ENCODE results near the gene BPIFB3. TPM values are rescaled to one million over a fixed set of nuclear protein-coding genes. Genes with fewer than 3 reads are reported as not detected.

The BPIFB3 gene
- total RNA-seq, 2 donors from 2014 or later: not detected

- Mint-ChIP-seq H3K4me1 (peaks cover 13% of the 10 kb centered on the region), H3K36me3 (ENCODE audit: low read depth) (no peaks in the 10 kb centered on the region), H3K27ac (no peak overlapping the region), H3K27me3 (no peaks in the 10 kb centered on the region), H3K4me3 (no peak overlapping the region)
- no peak for ATAC-seq
- no peak for DNase-seq
- no peaks in the 10 kb centered on the region for H3K9me3 ChIP-seq (ENCODE audit: control insufficient read depth, low read length, poor library complexity, severe bottlenecking)
Observed at GRCh38 chr20:33065785-33066184, 12.1 kb downstream of the BPIFB3 start.

GRCh38 chr20:33067806-33068205 is 14.1 kb downstream of the BPIFB3 start:
- no peaks in the 10 kb centered on the region for H3K9me3 ChIP-seq (ENCODE audit: control insufficient read depth, low read length, poor library complexity, severe bottlenecking)
- Mint-ChIP-seq H3K36me3 (ENCODE audit: low read depth) (no peaks in the 10 kb centered on the region), H3K4me3 (peak overlapping the region; percentile 73), H3K27me3 (no peaks in the 10 kb centered on the region), H3K27ac (peak overlapping the region; percentile 84), H3K4me1 (peaks cover 14% of the 10 kb centered on the region)
- DNase-seq (no peak), ATAC-seq (no peak)

GRCh38 chr20:33068251-33068939 is 14.7 kb downstream of the BPIFB3 start:
- no peaks in the 10 kb centered on the region for H3K27me3 Mint-ChIP-seq
- ATAC-seq: no peak
- peak overlapping the region; percentile 84 for H3K27ac Mint-ChIP-seq
- peak overlapping the region; percentile 73 for H3K4me3 Mint-ChIP-seq
- H3K36me3 Mint-ChIP-seq (ENCODE audit: low read depth): no peaks in the 10 kb centered on the region
- DNase-seq: no peak
- peaks cover 14% of the 10 kb centered on the region for H3K4me1 Mint-ChIP-seq
- H3K9me3 ChIP-seq (ENCODE audit: control insufficient read depth, low read length, poor library complexity, severe bottlenecking): no peaks in the 10 kb centered on the region

GRCh38 chr20:33069673-33070072 is 16.0 kb downstream of the BPIFB3 start:
- DNase-seq (no peak), ATAC-seq (no peak)
- Mint-ChIP-seq H3K27me3 (no peaks in the 10 kb centered on the region), H3K4me3 (no peak overlapping the region), H3K27ac (peak overlapping the region; percentile 11), H3K4me1 (peaks cover 14% of the 10 kb centered on the region), H3K36me3 (ENCODE audit: low read depth) (peaks cover under 1% of the 10 kb centered on the region)
- no peaks in the 10 kb centered on the region for H3K9me3 ChIP-seq (ENCODE audit: control insufficient read depth, low read length, poor library complexity, severe bottlenecking)

GRCh38 chr20:33070111-33071053 is 16.7 kb downstream of the BPIFB3 start:
- ATAC-seq: no peak
- H3K4me3 Mint-ChIP-seq: no peak overlapping the region
- peaks cover 2% of the 10 kb centered on the region for H3K36me3 Mint-ChIP-seq (ENCODE audit: low read depth)
- H3K27me3 Mint-ChIP-seq: no peaks in the 10 kb centered on the region
- DNase-seq: no peak
- peaks cover 14% of the 10 kb centered on the region for H3K4me1 Mint-ChIP-seq
- H3K27ac Mint-ChIP-seq: peak overlapping the region; percentile 11
- no peaks in the 10 kb centered on the region for H3K9me3 ChIP-seq (ENCODE audit: control insufficient read depth, low read length, poor library complexity, severe bottlenecking)

GRCh38 chr20:33071198-33071597 is 17.5 kb downstream of the BPIFB3 start:
- peaks cover 2% of the 10 kb centered on the region for H3K36me3 Mint-ChIP-seq (ENCODE audit: low read depth)
- H3K27me3 Mint-ChIP-seq: no peaks in the 10 kb centered on the region
- DNase-seq (no peak), ATAC-seq (no peak)
- H3K4me3 Mint-ChIP-seq: no peak overlapping the region
- H3K9me3 ChIP-seq (ENCODE audit: control insufficient read depth, low read length, poor library complexity, severe bottlenecking): no peaks in the 10 kb centered on the region
- no peak overlapping the region for H3K27ac Mint-ChIP-seq
- H3K4me1 Mint-ChIP-seq: peaks cover 18% of the 10 kb centered on the region

GRCh38 chr20:33072362-33072761 is 18.7 kb downstream of the BPIFB3 start:
- Mint-ChIP-seq H3K4me3 (no peak overlapping the region), H3K4me1 (peaks cover 18% of the 10 kb centered on the region), H3K27me3 (no peaks in the 10 kb centered on the region), H3K27ac (no peak overlapping the region), H3K36me3 (ENCODE audit: low read depth) (peaks cover 2% of the 10 kb centered on the region)
- no peak for DNase-seq
- ATAC-seq: no peak
- no peaks in the 10 kb centered on the region for H3K9me3 ChIP-seq (ENCODE audit: control insufficient read depth, low read length, poor library complexity, severe bottlenecking)

GRCh38 chr20:33072813-33073212 is 19.1 kb downstream of the BPIFB3 start:
- DNase-seq: no peak
- peaks cover 17% of the 10 kb centered on the region for H3K4me1 Mint-ChIP-seq
- no peaks in the 10 kb centered on the region for H3K27me3 Mint-ChIP-seq
- H3K4me3 Mint-ChIP-seq: no peak overlapping the region
- ATAC-seq: no peak
- H3K9me3 ChIP-seq (ENCODE audit: control insufficient read depth, low read length, poor library complexity, severe bottlenecking): no peaks in the 10 kb centered on the region
- no peak overlapping the region for H3K27ac Mint-ChIP-seq
- H3K36me3 Mint-ChIP-seq (ENCODE audit: low read depth): peaks cover 2% of the 10 kb centered on the region

- peaks cover 8% of the 10 kb centered on the region for H3K4me1 Mint-ChIP-seq
- ATAC-seq (no peak), DNase-seq (no peak)
- no peaks in the 10 kb centered on the region for H3K9me3 ChIP-seq (ENCODE audit: control insufficient read depth, low read length, poor library complexity, severe bottlenecking)
- H3K27me3 Mint-ChIP-seq: no peaks in the 10 kb centered on the region
- no peak overlapping the region for H3K4me3 Mint-ChIP-seq
- H3K27ac Mint-ChIP-seq: no peak overlapping the region
- H3K36me3 Mint-ChIP-seq (ENCODE audit: low read depth): peaks cover 2% of the 10 kb centered on the region
Observed at GRCh38 chr20:33074675-33075074, 21.0 kb downstream of the BPIFB3 start.

GRCh38 chr20:33075281-33075680 is 21.6 kb downstream of the BPIFB3 start:
- no peaks in the 10 kb centered on the region for H3K9me3 ChIP-seq (ENCODE audit: control insufficient read depth, low read length, poor library complexity, severe bottlenecking)
- DNase-seq (no peak), ATAC-seq (no peak)
- Mint-ChIP-seq H3K27me3 (no peaks in the 10 kb centered on the region), H3K4me3 (no peak overlapping the region), H3K36me3 (ENCODE audit: low read depth) (peaks cover 2% of the 10 kb centered on the region), H3K27ac (no peak overlapping the region), H3K4me1 (peaks cover 8% of the 10 kb centered on the region)

- Mint-ChIP-seq H3K36me3 (ENCODE audit: low read depth) (peaks cover 2% of the 10 kb centered on the region), H3K27me3 (no peaks in the 10 kb centered on the region), H3K4me1 (peaks cover 6% of the 10 kb centered on the region), H3K4me3 (no peak overlapping the region), H3K27ac (no peak overlapping the region)
- no peaks in the 10 kb centered on the region for H3K9me3 ChIP-seq (ENCODE audit: control insufficient read depth, low read length, poor library complexity, severe bottlenecking)
- no peak for ATAC-seq
- DNase-seq: no peak
Observed at GRCh38 chr20:33076662-33077372, 23.1 kb downstream of the BPIFB3 start.

GRCh38 chr20:33079259-33079658 is 25.6 kb downstream of the BPIFB3 start, which contains the start of gene BPIFB4:
BPIFB4 (plus strand) TSS chr20:33079643; CDS start chr20:33081527, 1,884 bp downstream.
- no peaks in the 10 kb centered on the region for H3K9me3 ChIP-seq (ENCODE audit: control insufficient read depth, low read length, poor library complexity, severe bottlenecking)
- no peaks in the 10 kb centered on the region for H3K27me3 Mint-ChIP-seq
- H3K4me3 Mint-ChIP-seq: no peak within 1 kb of the TSS

More at GRCh38 chr20:33079259-33079658, 25.6 kb downstream of the BPIFB3 start, which contains the start of gene BPIFB4:
- no peak for DNase-seq
- peaks cover 2% of the 10 kb centered on the region for H3K36me3 Mint-ChIP-seq (ENCODE audit: low read depth)
- peaks cover 6% of the 10 kb centered on the region for H3K4me1 Mint-ChIP-seq
- H3K27ac Mint-ChIP-seq: peak within 1 kb of the TSS; percentile 68
- no peak for ATAC-seq

Data from T-helper 17 cell (primary cell).